ENCODE results near the gene GGTLC2.

DNA sequence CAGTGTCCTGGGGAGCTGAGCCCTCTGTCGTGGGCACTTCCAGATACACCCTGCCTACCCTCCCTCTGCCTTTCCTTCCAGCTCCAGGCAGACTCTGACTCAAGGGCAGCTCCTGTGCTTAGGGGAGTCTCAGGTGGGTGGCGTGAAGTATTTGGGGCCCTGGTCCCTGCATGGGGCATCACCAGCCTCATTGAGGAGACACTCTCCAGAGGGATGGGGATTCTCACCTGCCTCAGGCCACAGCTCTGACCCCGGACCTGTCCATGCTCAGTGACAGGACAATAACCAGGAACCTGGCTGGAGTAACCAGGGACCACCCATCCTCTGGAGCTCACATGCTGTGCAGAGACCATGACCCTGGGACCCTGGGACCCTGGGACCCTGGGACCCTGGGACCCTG, 41.2 kb downstream of the GGTLC2 start:
- TF ChIP-seq POLR2AphosphoS5 (IDR thresholded peaks at IDR 0.05) (no peak), EP300 (IDR thresholded peaks at IDR 0.05) (no peak)
- TF ChIP-seq, protein P1, sequence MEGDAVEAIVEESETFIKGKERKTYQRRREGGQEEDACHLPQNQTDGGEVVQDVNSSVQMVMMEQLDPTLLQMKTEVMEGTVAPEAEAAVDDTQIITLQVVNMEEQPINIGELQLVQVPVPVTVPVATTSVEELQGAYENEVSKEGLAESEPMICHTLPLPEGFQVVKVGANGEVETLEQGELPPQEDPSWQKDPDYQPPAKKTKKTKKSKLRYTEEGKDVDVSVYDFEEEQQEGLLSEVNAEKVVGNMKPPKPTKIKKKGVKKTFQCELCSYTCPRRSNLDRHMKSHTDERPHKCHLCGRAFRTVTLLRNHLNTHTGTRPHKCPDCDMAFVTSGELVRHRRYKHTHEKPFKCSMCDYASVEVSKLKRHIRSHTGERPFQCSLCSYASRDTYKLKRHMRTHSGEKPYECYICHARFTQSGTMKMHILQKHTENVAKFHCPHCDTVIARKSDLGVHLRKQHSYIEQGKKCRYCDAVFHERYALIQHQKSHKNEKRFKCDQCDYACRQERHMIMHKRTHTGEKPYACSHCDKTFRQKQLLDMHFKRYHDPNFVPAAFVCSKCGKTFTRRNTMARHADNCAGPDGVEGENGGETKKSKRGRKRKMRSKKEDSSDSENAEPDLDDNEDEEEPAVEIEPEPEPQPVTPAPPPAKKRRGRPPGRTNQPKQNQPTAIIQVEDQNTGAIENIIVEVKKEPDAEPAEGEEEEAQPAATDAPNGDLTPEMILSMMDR (IDR thresholded peaks at IDR 0.05) = no peak
